Measurements from ENCODE around the gene FHIT. TPM values are rescaled to one million over a fixed set of nuclear protein-coding genes. Genes with fewer than 3 reads are reported as not detected.

FHIT gene
- total and polyA plus RNA-seq, 8 donors = 1.8 to 10.6 (median 7.1) TPM

DNA sequence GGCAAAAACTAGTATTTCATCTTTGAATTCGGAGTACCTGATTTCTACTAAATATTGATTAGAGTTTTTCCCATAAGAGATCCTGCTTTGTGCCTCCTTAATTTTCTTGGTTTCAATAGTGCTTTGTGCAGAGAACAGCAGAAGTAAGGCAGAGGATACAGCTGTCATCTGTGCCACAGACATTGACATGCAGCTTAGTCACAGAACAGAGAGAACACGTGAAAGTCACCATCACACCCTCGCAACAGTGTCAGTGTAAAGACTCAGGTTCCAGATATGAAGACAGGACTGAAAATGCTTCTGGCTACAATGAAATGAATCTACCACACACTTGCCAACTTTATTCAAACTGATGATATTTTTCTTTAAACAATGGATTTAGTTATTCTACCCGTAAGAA lies 1258.7 kb downstream of the FHIT start:
- intact Hi-C loops (cut with DNase I; ENCODE audit: low total_unique reads) = no loop called here
- Histone ChIP-seq H3K27ac (no peak overlapping the region), H3K4me3 (no peak overlapping the region), H3K27me3 (no peaks in the 10 kb centered on the region), H3K9me3 (no peaks in the 10 kb centered on the region), H3K4me1 (no peaks in the 10 kb centered on the region), H3K36me3 (no peaks in the 10 kb centered on the region)
- TF ChIP-seq POLR2AphosphoS5 (IDR thresholded peaks at IDR 0.05) (no peak), EP300 (IDR thresholded peaks at IDR 0.05) (no peak), POLR2A (IDR thresholded peaks at IDR 0.05) (no peak)
- TF ChIP-seq, protein P1, sequence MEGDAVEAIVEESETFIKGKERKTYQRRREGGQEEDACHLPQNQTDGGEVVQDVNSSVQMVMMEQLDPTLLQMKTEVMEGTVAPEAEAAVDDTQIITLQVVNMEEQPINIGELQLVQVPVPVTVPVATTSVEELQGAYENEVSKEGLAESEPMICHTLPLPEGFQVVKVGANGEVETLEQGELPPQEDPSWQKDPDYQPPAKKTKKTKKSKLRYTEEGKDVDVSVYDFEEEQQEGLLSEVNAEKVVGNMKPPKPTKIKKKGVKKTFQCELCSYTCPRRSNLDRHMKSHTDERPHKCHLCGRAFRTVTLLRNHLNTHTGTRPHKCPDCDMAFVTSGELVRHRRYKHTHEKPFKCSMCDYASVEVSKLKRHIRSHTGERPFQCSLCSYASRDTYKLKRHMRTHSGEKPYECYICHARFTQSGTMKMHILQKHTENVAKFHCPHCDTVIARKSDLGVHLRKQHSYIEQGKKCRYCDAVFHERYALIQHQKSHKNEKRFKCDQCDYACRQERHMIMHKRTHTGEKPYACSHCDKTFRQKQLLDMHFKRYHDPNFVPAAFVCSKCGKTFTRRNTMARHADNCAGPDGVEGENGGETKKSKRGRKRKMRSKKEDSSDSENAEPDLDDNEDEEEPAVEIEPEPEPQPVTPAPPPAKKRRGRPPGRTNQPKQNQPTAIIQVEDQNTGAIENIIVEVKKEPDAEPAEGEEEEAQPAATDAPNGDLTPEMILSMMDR (IDR thresholded peaks at IDR 0.05) = no peak
- DNase-seq = no peak
- 86 to 91% (median 89%) methylated on average over 4 of the region's 4 CpGs for WGBS, 5 donors

- Histone ChIP-seq H3K27me3 (no peaks in the 10 kb centered on the region), H3K4me1 (no peaks in the 10 kb centered on the region), H3K4me3 (no peak overlapping the region), H3K27ac (no peak overlapping the region), H3K36me3 (no peaks in the 10 kb centered on the region), H3K9me3 (no peaks in the 10 kb centered on the region)
- WGBS, 5 donors = 85 to 90% (median 87%) methylated on average over 2 of the region's 2 CpGs
- TF ChIP-seq POLR2A (IDR thresholded peaks at IDR 0.05) (no peak), EP300 (IDR thresholded peaks at IDR 0.05) (no peak), POLR2AphosphoS5 (IDR thresholded peaks at IDR 0.05) (no peak)
- TF ChIP-seq, protein P1 (IDR thresholded peaks at IDR 0.05) = no peak
- no peak for DNase-seq
- intact Hi-C loops (cut with DNase I; ENCODE audit: low total_unique reads) = no loop called here
Observed at GRCh38 chr3:59990915-59991314, 1260.3 kb downstream of the FHIT start.

DNA sequence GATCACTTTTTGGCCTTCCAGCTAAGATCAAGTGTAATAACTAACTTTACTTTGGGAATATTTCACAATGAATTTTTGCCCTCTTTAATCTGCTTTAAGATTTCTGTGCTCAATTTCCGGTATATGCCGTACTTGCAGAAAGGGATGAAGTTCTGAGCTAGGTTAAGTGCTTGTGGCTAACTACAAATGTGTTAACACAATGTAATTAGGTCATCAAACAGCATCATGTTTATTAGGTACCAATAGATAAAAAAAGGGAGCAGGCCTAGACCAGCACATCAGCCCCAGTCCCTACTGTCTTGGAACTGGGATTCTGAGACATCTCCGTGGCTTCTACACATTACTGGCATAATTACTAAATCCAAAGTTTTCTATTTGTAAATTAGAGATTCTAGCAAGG lies 1268.7 kb downstream of the FHIT start:
- intact Hi-C loops (cut with DNase I; ENCODE audit: low total_unique reads) = no loop called here
- Histone ChIP-seq H3K4me1 (no peaks in the 10 kb centered on the region), H3K27ac (no peak overlapping the region), H3K4me3 (no peak overlapping the region), H3K9me3 (no peaks in the 10 kb centered on the region), H3K27me3 (no peaks in the 10 kb centered on the region), H3K36me3 (no peaks in the 10 kb centered on the region)
- TF ChIP-seq POLR2AphosphoS5 (IDR thresholded peaks at IDR 0.05) (no peak), POLR2A (IDR thresholded peaks at IDR 0.05) (no peak), EP300 (IDR thresholded peaks at IDR 0.05) (no peak)
- TF ChIP-seq, protein P1 (IDR thresholded peaks at IDR 0.05) = no peak
- no peak for DNase-seq
- WGBS, 5 donors = 81 to 98% (median 95%) methylated on average over 3 of the region's 3 CpGs

DNA sequence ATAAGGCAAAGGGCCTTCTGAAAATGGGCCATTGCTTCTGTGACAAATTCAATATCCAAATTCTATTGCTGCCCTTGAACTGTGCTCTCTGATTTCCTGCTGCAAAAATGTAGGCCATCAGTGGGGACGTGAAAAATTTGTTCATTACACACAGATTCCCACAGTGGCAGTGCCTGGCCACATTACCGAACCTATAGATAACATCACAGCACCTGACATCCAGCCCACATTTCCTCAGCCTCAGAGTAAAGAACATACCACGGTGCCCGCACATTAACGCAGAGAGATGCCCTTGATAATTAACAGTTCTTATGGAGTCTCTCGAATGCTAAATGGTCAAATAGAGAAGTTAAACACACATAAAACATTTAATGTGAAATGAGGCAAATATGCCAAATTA lies 1269.9 kb downstream of the FHIT start:
- DNase-seq = peak in 1 of 2 donors; percentile 23
- WGBS, 5 donors = 72 to 78% (median 75%) methylated on average over 6 of the region's 6 CpGs
- Histone ChIP-seq H3K9me3 (no peaks in the 10 kb centered on the region), H3K27me3 (no peaks in the 10 kb centered on the region), H3K4me3 (no peak overlapping the region), H3K4me1 (no peaks in the 10 kb centered on the region), H3K27ac (no peak overlapping the region), H3K36me3 (no peaks in the 10 kb centered on the region)
- TF ChIP-seq POLR2AphosphoS5 (IDR thresholded peaks at IDR 0.05) (no peak), EP300 (IDR thresholded peaks at IDR 0.05) (no peak), POLR2A (IDR thresholded peaks at IDR 0.05) (no peak)
- TF ChIP-seq, protein P1 (IDR thresholded peaks at IDR 0.05) = no peak
- intact Hi-C loops (cut with DNase I; ENCODE audit: low total_unique reads) = no loop called here
